ENCODE results near the gene HS3ST4. TPM values are rescaled to one million over a fixed set of nuclear protein-coding genes. Genes with fewer than 3 reads are reported as not detected.

Gene HS3ST4
- total RNA-seq, 2 donors from 2014 or later, result not detected

- Histone ChIP-seq H3K27me3 (replicated peaks; ENCODE audit: insufficient read depth) (no peaks in the 10 kb centered on the region), H3K4me3 (no peak overlapping the region), H3K4me1 (ENCODE audit: control insufficient read depth in 1 of 2, low read depth in 2 of 2) (no peaks in the 10 kb centered on the region), H3K9me3 (no peaks in the 10 kb centered on the region), H3K36me3 (no peaks in the 10 kb centered on the region), H3K27ac (no peak overlapping the region)
- TF ChIP-seq CTCF (IDR thresholded peaks at IDR 0.05), result no peak
- DNase-seq (ENCODE audit: low spot score), result no peak
- ATAC-seq (ENCODE audit: insufficient number of reproducible peaks, low FRiP score, low read depth), result no peak
Observed at GRCh38 chr16:25713785-25714570, 22.2 kb downstream of the HS3ST4 start.

- no peak for ATAC-seq (ENCODE audit: insufficient number of reproducible peaks, low FRiP score, low read depth)
- Histone ChIP-seq H3K4me1 (ENCODE audit: control insufficient read depth in 1 of 2, low read depth in 2 of 2) (no peaks in the 10 kb centered on the region), H3K27me3 (replicated peaks; ENCODE audit: insufficient read depth) (no peaks in the 10 kb centered on the region), H3K27ac (no peak overlapping the region), H3K9me3 (no peaks in the 10 kb centered on the region), H3K36me3 (no peaks in the 10 kb centered on the region), H3K4me3 (no peak overlapping the region)
- TF ChIP-seq CTCF (IDR thresholded peaks at IDR 0.05), result no peak
- DNase-seq (ENCODE audit: low spot score), result no peak
Observed at GRCh38 chr16:25716186-25716585, 24.4 kb downstream of the HS3ST4 start.

GRCh38 chr16:25721439-25721838 is 29.7 kb downstream of the HS3ST4 start:
- H3K9me3 ChIP-seq, result no peaks in the 10 kb centered on the region
- no peak for TF ChIP-seq CTCF (IDR thresholded peaks at IDR 0.05)
- no peak overlapping the region for H3K4me3 ChIP-seq
- H3K4me1 ChIP-seq (ENCODE audit: control insufficient read depth in 1 of 2, low read depth in 2 of 2), result no peaks in the 10 kb centered on the region
- DNase-seq (ENCODE audit: low spot score), result no peak
- no peaks in the 10 kb centered on the region for H3K27me3 ChIP-seq (replicated peaks; ENCODE audit: insufficient read depth)
- no peak for ATAC-seq (ENCODE audit: insufficient number of reproducible peaks, low FRiP score, low read depth)
- no peaks in the 10 kb centered on the region for H3K36me3 ChIP-seq
- no peak overlapping the region for H3K27ac ChIP-seq

- no peak for TF ChIP-seq CTCF (IDR thresholded peaks at IDR 0.05)
- no peaks in the 10 kb centered on the region for H3K36me3 ChIP-seq
- ATAC-seq (ENCODE audit: insufficient number of reproducible peaks, low FRiP score, low read depth), result no peak
Observed at GRCh38 chr16:25726430-25727098, 34.8 kb downstream of the HS3ST4 start.

GRCh38 chr16:25729188-25729915 is 37.6 kb downstream of the HS3ST4 start:
- Histone ChIP-seq H3K9me3 (no peaks in the 10 kb centered on the region), H3K4me1 (ENCODE audit: control insufficient read depth in 1 of 2, low read depth in 2 of 2) (no peaks in the 10 kb centered on the region), H3K27ac (no peak overlapping the region), H3K27me3 (replicated peaks; ENCODE audit: insufficient read depth) (no peaks in the 10 kb centered on the region), H3K36me3 (no peaks in the 10 kb centered on the region), H3K4me3 (no peak overlapping the region)
- no peak for ATAC-seq (ENCODE audit: insufficient number of reproducible peaks, low FRiP score, low read depth)
- TF ChIP-seq CTCF (IDR thresholded peaks at IDR 0.05), result no peak
- no peak for DNase-seq (ENCODE audit: low spot score)

More at GRCh38 chr16:25726430-25727098, 34.8 kb downstream of the HS3ST4 start:
- no peak for DNase-seq (ENCODE audit: low spot score)
- Histone ChIP-seq H3K9me3 (no peaks in the 10 kb centered on the region), H3K4me1 (ENCODE audit: control insufficient read depth in 1 of 2, low read depth in 2 of 2) (no peaks in the 10 kb centered on the region), H3K27ac (no peak overlapping the region), H3K4me3 (no peak overlapping the region), H3K27me3 (replicated peaks; ENCODE audit: insufficient read depth) (no peaks in the 10 kb centered on the region)

Measured in thoracic aorta (tissue), 2 donors.